ENCODE results near the gene PVRIG.
"Not testable (repeated sequence)": the region's sequence is repeated elsewhere in the genome, so short reads cannot be mapped to it uniquely, and the experiment has no call there.

Gene PVRIG

GRCh38 chr7:100195222-100195621, 24.5 kb upstream of the PVRIG start:
- DNase-seq (ENCODE audit: low spot score), result no peak

DNA sequence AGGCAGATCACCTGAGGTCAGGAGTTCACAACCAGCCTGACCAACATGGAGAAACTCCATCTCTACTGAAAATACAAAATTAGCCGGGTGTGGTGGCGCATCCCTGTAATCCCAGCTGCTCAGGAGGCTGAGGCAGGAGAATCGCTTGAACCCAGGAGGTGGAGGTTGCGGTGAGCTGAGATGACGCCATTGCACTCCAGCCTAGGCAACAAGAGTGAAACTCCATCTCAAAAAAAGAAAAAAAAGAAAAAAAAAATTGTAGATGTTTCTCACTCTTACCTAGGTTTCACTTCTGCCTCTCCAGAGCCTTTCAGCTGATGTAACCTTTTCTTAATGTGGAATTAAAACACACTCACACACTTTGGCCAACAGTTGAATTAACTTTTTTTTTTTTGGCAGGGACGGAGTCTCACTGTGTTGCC, 23.8 kb upstream of the PVRIG start:
- DNase-seq (ENCODE audit: low spot score), result not testable (repeated sequence)

DNA sequence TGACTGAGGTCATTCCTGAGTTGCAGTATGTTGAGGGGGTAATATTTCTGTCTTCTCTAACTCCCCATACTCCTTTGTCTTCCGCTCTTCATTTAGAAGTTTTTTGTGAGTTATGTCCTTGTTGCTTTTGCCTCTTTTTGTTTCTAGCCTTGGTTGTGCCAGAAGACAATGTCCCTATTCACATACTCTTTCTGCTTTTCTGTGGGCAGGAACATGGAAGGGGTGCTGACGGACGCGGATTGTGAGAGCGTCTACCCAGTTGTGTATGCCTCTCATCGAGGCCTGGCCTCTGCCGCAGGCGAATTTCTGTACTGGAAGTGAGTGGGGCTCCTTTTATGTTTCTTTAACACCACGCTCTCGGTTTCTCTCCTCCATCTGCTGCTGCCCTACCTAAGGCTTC, 21.5 kb upstream of the PVRIG start:
- no peak for DNase-seq (ENCODE audit: low spot score)

DNA sequence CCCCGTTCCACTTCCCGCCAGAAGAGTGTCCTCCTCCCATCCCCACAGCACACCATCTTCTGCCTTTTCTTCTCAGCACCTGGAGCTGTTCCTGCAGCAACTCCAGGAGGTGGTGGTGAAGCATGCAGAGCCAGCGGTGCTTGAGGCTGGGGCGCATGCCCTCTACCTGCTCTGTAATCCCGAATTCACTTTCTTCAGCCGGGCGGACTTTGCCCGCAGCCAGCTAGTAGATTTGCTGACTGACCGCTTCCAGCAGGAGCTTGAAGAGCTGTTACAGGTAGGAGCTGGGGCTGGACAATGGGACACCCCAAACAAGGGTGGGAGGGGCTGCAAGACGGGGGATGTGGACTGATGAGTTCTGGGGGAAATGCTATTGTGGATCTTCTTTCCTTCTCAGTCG, 19.1 kb upstream of the PVRIG start:
- no peak for DNase-seq (ENCODE audit: low spot score)

- DNase-seq (ENCODE audit: low spot score), result no peak
Measured at GRCh38 chr7:100204454-100204853, 15.3 kb upstream of the PVRIG start.

DNA sequence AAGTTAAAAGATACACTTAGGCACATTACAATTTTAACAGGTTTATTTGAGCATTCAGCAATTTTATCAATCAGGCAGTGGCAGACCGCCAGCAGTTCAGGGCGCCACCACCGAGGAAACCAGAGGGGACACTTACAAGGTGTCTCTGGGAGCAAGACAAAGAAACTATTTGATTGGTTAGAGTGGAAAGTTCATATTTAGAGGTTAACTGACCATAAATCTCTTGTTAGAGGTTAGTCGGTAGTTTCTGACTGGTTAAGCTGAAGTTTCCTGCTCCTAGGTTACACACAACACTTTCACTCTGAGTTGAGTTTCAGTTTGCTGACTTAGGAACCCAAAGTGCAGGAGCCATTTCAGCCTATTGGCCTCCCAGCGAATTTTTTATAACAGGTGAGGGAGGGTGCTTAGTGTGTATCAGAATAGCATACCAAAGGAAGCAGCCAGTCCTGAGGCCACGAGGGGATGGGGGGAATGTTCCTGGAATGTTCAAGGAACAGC, 10.8 kb upstream of the PVRIG start:
- DNase-seq (ENCODE audit: low spot score), result no peak

- DNase-seq (ENCODE audit: low spot score), result no peak
Measured at GRCh38 chr7:100209493-100209892, 10.3 kb upstream of the PVRIG start.

GRCh38 chr7:100210805-100211204, 8.9 kb upstream of the PVRIG start:
- DNase-seq (ENCODE audit: low spot score), result no peak

GRCh38 chr7:100211342-100211780, 8.4 kb upstream of the PVRIG start:
- DNase-seq (ENCODE audit: low spot score), result no peak

DNA sequence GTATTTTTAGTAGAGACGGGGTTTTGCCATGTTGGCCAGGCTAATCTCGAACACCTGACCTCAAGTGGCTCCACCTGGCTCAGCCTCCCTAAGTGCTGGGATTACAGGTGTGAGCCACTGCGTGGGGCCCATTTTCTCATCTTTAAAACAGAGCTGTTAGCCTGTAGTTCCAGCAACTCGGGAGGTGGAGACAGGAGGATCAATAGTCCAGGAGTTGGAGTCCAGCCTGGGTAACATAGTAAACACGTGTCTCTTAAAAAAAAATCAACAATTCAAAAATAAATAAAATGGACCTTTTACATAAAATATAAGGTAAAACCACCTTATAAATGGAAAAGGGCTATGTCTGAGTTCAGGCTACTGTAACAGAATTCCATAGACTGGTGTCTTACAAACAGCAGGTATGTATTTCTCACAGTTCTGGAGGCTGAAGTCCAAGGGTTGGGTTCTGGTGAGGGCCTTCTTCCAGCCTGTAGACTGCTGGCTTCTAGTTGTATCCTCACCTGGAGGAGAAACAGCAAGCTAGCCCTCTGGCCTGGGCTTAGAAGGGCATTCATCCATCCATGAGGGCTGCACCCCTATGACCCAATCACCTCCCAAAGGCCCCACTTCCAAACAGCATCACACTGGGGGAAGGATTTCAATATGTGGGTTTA, 7.0 kb upstream of the PVRIG start:
- no peak for DNase-seq (ENCODE audit: low spot score)

GRCh38 chr7:100213672-100214071, 6.1 kb upstream of the PVRIG start:
- no peak for DNase-seq (ENCODE audit: low spot score)

DNA sequence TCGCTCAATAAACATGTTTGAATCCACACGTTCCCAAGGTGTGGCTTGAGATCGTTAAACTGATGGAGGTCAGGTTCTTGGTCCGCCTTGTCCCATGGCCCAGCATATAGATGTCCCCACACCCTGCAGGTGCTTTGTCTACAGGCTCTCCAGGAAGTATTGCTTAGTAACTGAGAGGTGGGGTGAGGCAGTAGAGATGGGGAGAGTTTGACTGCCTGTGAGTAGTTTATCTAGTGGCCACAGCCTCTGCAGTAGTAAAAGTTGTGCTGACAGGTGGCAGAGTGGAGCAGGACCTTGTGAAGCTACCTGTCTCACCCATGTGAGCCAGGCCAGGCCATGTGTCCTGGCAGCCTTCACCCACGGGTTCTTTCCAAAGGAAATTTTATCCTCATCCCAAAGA, 5.4 kb upstream of the PVRIG start:
- not testable (repeated sequence) for DNase-seq (ENCODE audit: low spot score)

DNA sequence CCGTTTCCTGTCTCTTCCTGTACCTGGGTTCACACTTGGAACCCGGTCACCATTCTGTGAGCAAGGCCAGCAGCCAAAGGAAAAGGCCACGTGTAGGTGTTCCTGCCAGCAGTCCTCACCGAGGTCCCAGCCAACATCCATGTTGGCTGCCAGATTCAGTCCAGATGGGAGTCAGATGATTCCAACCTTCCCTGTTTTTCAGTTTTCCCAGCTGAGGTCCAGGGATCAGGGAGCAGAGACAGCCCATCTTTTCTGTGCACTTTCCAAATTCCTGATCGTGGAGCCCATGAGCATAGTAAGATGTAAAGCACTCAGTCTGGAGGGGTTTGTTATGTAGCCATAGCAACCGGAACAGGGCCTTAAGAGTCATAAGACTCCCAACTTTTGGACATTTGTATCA, 3.9 kb upstream of the PVRIG start:
- DNase-seq (ENCODE audit: low spot score), result no peak

- peak; percentile 49 for DNase-seq (ENCODE audit: low spot score)
Measured at GRCh38 chr7:100217934-100218333, 1.8 kb upstream of the PVRIG start.

- DNase-seq (ENCODE audit: low spot score), result no peak
Measured at GRCh38 chr7:100219271-100219737, 445 bp upstream of the PVRIG start.

DNA sequence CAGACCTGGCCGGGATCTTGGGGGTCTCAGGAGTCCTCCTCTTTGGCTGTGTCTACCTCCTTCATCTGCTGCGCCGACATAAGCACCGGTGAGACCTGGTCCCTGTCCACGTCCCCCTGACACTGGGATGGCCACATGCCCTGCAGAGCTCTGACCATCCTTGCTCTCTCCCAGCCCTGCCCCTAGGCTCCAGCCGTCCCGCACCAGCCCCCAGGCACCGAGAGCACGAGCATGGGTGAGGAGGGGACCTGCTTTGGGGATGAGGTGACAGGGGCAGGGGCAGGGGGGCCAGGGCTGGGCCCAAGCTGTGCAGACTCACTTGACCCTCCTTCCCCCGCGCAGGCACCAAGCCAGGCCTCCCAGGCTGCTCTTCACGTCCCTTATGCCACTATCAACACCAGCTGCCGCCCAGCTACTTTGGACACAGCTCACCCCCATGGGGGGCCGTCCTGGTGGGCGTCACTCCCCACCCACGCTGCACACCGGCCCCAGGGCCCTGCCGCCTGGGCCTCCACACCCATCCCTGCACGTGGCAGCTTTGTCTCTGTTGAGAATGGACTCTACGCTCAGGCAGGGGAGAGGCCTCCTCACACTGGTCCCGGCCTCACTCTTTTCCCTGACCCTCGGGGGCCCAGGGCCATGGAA, 959 bp downstream of the PVRIG start:
- no peak for DNase-seq (ENCODE audit: low spot score)

DNA sequence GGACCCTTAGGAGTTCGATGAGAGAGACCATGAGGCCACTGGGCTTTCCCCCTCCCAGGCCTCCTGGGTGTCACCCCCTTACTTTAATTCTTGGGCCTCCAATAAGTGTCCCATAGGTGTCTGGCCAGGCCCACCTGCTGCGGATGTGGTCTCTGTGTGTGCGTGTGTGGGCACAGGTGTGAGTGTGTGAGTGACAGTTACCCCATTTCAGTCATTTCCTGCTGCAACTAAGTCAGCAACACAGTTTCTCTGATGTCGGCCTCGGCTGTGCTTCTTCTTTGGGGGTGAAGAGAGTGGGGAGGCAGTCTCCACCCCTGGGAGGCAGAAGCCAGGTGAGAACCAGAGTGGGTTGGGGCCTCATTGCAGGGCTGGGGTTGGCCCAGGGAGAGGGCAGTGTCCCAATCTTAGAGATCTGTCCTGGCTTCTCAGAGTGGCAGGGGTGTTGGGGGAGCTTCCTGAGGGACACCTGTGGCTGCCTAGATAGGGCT, 1.5 kb downstream of the PVRIG start:
- DNase-seq (ENCODE audit: low spot score), result no peak

DNA sequence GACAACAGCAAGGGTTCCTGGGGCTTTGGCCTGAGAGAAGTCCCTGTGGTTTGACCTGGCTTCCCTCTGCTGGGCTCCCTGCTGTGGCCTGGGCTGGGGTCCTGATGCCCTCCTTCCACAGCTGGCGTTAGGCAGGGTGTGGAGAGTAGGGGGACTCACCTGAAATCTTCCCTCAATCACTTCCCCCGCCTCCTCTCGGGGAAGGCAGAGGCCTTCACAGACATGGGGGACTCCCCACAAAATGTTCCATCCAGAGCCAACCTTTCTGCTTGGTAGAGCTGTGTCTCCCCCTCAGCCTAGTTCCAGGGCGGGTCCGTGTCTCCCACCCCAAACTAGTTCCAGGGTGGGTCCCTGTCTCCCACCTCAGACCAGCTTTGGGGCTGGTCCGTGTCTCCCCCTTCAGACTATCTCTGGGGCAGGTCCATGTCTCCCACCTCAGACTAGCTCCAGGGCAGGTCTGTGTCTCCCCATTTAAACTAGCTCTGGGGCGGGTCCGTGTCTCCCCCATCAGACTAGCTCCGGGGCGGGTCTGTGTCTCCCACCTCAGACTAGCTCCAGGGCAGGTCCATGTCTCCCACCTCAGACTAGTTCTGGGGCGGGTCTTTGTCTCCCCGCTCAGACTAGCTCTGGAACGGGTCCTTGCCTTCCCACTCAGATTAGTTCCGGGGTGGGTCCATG, 2.2 kb downstream of the PVRIG start:
- no peak for DNase-seq (ENCODE audit: low spot score)

DNA sequence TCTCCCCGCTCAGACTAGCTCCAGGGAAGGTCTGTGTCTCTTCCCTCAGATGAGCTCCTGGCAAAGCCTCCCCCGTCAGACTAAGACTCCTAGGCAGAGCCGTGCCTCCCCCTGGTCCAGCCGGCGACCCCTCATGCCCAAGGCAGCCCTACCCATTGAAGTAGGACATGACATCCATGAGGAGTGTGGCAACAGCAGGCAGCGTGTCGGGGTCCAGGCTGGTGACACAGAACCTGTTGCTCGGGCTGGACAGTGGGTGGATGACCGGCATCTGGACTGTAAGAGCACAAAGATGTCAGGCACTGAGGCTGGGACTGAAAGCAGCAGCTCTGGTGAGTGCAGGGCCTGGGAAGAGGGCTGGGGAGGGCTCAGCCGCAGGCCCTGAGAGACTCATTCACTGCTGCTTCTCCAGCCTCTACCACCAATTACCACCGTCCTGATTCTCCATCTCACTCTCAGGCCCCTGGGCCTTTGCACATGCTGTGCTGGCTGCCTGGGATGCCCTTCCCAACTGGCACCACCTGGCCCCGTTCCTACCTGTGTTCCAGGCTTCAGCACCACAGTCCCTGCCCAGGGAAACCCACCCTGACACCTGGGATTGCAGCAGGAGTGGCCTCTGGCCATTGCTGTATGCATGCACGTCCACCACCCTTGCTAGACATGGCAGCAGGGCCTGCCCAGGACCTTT, 2.8 kb downstream of the PVRIG start:
- no peak for DNase-seq (ENCODE audit: low spot score)

DNA sequence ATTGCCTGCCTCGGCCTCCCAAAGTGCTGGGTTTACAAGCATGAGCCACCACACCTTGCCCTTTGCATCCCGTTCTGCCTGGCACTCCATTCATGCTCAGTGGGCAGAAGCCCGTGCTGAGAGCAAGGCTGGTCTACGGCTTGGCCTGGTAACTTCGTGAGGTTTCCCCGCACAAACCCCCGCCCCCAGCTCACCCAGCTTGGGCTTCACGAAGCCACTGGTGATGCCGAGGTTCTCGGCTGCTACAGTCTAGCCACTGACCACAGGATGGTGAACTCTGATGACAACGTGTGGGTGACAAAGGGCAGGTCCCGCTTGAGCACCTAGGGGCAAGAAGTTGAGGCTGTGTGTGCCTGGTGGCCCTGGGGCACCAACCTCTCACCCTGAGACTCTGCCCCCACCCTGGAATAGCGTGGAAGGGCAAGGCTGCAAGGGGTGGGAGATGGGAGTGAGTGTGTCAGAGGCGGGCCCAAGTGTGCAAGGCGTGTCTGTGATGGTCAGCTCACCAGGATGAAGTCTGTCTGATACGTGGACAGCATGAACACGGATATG, 3.7 kb downstream of the PVRIG start:
- not testable (repeated sequence) for DNase-seq (ENCODE audit: low spot score)

DNA sequence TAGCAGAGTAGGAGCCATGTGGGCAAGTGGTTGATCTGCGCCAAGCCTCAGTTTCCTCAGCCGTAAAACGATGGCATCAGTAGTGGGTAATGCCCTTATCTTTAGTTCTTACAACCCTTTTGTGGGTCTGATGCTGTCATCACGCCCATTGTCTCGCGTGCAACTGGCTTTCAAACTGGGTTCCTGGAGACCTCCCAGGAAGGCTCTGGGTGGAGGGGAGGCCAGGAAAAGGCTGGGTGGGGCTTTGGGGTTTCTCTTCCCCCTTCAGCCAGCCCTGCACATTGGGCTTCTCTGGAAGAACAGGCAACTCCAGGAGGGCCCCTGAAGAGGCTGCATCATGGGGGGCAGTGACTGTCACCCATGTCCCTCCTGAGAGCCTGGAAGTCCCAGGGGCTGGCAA, 5.1 kb downstream of the PVRIG start:
- not testable (repeated sequence) for DNase-seq (ENCODE audit: low spot score)

All from kidney capillary endothelial cell (primary cell).